GM12891 (cell line): ENCODE data around the gene HBP1.

Experiments used
- POLR2A ChIP-seq: IDR thresholded peaks from 2 replicates; pipeline ENCODE4 v1.6.1; 2011; ENCODE audit warnings: low read depth, low read length, control low read depth
- POLR2AphosphoS5 ChIP-seq: IDR thresholded peaks from 2 replicates; pipeline ENCODE4 v1.6.1; 2011; ENCODE audit warnings: low read depth, low read length, control low read depth
- POU2F2 ChIP-seq: IDR thresholded peaks from 2 replicates; pipeline ENCODE4 v1.6.1; 2011; ENCODE audit warnings: low read depth, mild to moderate bottlenecking, control low read depth, low read length, moderate library complexity
- SPI1 ChIP-seq: IDR thresholded peaks from 2 replicates; pipeline ENCODE4 v1.6.1; 2011; ENCODE audit warnings: low read depth, low read length, control low read depth
- TAF1 ChIP-seq: IDR thresholded peaks from 2 replicates; pipeline ENCODE4 v1.6.1; 2011; ENCODE audit warnings: low read depth, low read length, control low read depth

DNA sequence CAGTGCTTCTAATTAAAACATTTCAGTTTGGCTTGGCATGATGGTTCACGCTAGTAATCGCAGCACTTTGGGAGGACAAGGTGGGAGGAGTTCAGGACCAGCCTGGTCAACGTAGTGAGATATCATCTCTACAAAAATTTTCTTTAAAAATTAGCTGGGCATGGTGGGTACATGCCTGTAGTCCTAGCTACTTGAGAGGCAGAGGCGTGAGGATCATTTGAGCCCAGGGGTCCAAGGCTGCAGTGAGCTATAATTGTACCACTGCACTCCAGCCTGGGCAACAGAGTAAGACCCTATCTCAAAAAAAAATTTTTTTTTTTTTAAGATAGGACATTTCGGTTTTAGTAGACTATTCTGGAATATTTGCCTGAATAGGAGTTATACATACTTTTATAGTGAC, 12.4 kb downstream of the HBP1 start:
- TF ChIP-seq POLR2A (no peak), POLR2AphosphoS5 (no peak), SPI1 (no peak), POU2F2 (no peak), TAF1 (no peak)
